Measurements from ENCODE around the gene CREG2. TPM values are rescaled to one million over a fixed set of nuclear protein-coding genes. Genes with fewer than 3 reads are reported as not detected.

CREG2 gene
- total RNA-seq, 4 donors from 2014 or later, result 0.04 to 0.54 TPM; not detected in 2

GRCh38 chr2:101362777-101363176, 24.5 kb downstream of the CREG2 start:
- H3K4me1 ChIP-seq, result no peaks in the 10 kb centered on the region
- WGBS, 2 donors (ENCODE audit: low coverage in 1 of 2), result 80 to 100% methylated on average over 1 to 2 of the region's 4 CpGs

GRCh38 chr2:101362316-101362715, 25.0 kb downstream of the CREG2 start:
- H3K27ac ChIP-seq, result no peak overlapping the region
- 80 to 93% methylated on average over 2 to 3 of the region's 3 CpGs for WGBS, 2 donors (ENCODE audit: low coverage in 1 of 2)
- no peak for ATAC-seq

More at GRCh38 chr2:101362777-101363176, 24.5 kb downstream of the CREG2 start:
- Histone ChIP-seq H3K27ac (no peak overlapping the region), H3K27me3 (no peaks in the 10 kb centered on the region), H3K36me3 (no peaks in the 10 kb centered on the region), H3K4me3 (no peak overlapping the region), H3K9me3 (no peaks in the 10 kb centered on the region)
- TF ChIP-seq POLR2AphosphoS5 (IDR thresholded peaks at IDR 0.05) (no peak), EP300 (IDR thresholded peaks at IDR 0.05) (no peak), CTCF (IDR thresholded peaks at IDR 0.05) (no peak), POLR2A (IDR thresholded peaks at IDR 0.05) (no peak)
- no peak for ATAC-seq

GRCh38 chr2:101361522-101361921, 25.8 kb downstream of the CREG2 start:
- no peaks in the 10 kb centered on the region for H3K9me3 ChIP-seq
- TF ChIP-seq POLR2AphosphoS5 (IDR thresholded peaks at IDR 0.05) (no peak), EP300 (IDR thresholded peaks at IDR 0.05) (no peak), CTCF (IDR thresholded peaks at IDR 0.05) (no peak)
- no peaks in the 10 kb centered on the region for H3K36me3 ChIP-seq
- no peak for ATAC-seq
- H3K27me3 ChIP-seq, result no peaks in the 10 kb centered on the region
- WGBS, 2 donors (ENCODE audit: low coverage in 1 of 2), result 40 to 82% methylated on average over 1 to 2 of the region's 2 CpGs
- no peak overlapping the region for H3K4me3 ChIP-seq
- H3K27ac ChIP-seq, result no peak overlapping the region
- H3K4me1 ChIP-seq, result no peaks in the 10 kb centered on the region

More at GRCh38 chr2:101362316-101362715, 25.0 kb downstream of the CREG2 start:
- Histone ChIP-seq H3K36me3 (no peaks in the 10 kb centered on the region), H3K9me3 (no peaks in the 10 kb centered on the region), H3K4me3 (no peak overlapping the region), H3K4me1 (no peaks in the 10 kb centered on the region), H3K27me3 (no peaks in the 10 kb centered on the region)
- no peak for TF ChIP-seq POLR2A (IDR thresholded peaks at IDR 0.05)
- no peak for TF ChIP-seq CTCF (IDR thresholded peaks at IDR 0.05)
- TF ChIP-seq EP300 (IDR thresholded peaks at IDR 0.05), result no peak
- no peak for TF ChIP-seq POLR2AphosphoS5 (IDR thresholded peaks at IDR 0.05)

- Histone ChIP-seq H3K9me3 (no peaks in the 10 kb centered on the region), H3K4me3 (no peak overlapping the region), H3K27ac (no peak overlapping the region), H3K4me1 (no peaks in the 10 kb centered on the region), H3K36me3 (no peaks in the 10 kb centered on the region), H3K27me3 (no peaks in the 10 kb centered on the region)
- no peak for ATAC-seq
- no peak for TF ChIP-seq POLR2AphosphoS5 (IDR thresholded peaks at IDR 0.05)
- no peak for TF ChIP-seq CTCF (IDR thresholded peaks at IDR 0.05)
- no peak for TF ChIP-seq EP300 (IDR thresholded peaks at IDR 0.05)
- TF ChIP-seq POLR2A (IDR thresholded peaks at IDR 0.05), result no peak
- WGBS, 2 donors (ENCODE audit: low coverage in 1 of 2), result 61 to 63% methylated on average over 2 to 3 of the region's 4 CpGs
Measured at GRCh38 chr2:101361121-101361520, 26.2 kb downstream of the CREG2 start.

- no peak for ATAC-seq
- no peak overlapping the region for H3K27ac ChIP-seq
- WGBS, 2 donors (ENCODE audit: low coverage in 1 of 2), result 80 to 100% methylated on average over 1 to 3 of the region's 4 CpGs
- H3K4me3 ChIP-seq, result no peak overlapping the region
- H3K9me3 ChIP-seq, result no peaks in the 10 kb centered on the region
- no peaks in the 10 kb centered on the region for H3K4me1 ChIP-seq
- H3K27me3 ChIP-seq, result no peaks in the 10 kb centered on the region
- TF ChIP-seq POLR2A (IDR thresholded peaks at IDR 0.05) (no peak), CTCF (IDR thresholded peaks at IDR 0.05) (no peak), POLR2AphosphoS5 (IDR thresholded peaks at IDR 0.05) (no peak), EP300 (IDR thresholded peaks at IDR 0.05) (no peak)
- no peaks in the 10 kb centered on the region for H3K36me3 ChIP-seq
Measured at GRCh38 chr2:101360232-101360631, 27.1 kb downstream of the CREG2 start.
